Upper lobe of left lung (tissue), 4 donors: Measurements from ENCODE around the gene ELL2.

ENCODE experiments used
- POLR2A ChIP-seq, 4 donors: fragments of 450-650 bp; IDR thresholded peaks; one replicate each; pipeline ENCODE4 v1.5.1; 2016 to 2017; ENCODE audit warnings: antibody characterized with exemption in 4 of 4, mild to moderate bottlenecking in 2 of 4
- TF ChIP-seq, protein P1 (sequence below), 6 experiments: fragments of 450-650 bp in 4 of 6; fragments of 200-600 bp in 2 of 6; sonication (generic) in 2 of 6; IDR thresholded peaks; one replicate each; pipeline ENCODE4 v1.5.1; 2016 to 2019; ENCODE audit warnings: antibody characterized with exemption in 6 of 6

DNA sequence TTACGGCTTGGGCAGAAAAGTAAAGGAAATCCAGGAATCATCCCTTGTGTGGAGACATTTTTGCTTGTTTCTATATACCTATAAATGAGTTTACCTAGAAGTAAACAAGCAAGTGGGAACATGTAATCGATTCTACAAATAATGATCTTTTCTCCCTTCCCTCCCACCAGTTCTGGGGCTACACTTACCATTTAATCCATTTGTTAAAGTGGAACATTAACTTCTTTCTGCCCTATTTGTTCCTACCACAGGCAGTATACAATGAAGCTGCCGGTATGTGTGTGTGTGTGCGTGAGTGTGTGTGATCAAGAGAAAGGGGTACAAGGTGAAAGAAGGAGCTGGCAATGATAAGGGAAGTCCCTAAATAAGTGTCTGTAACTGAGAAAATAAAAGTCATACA is 26.4 kb upstream of the ELL2 start:
- TF ChIP-seq, protein P1, sequence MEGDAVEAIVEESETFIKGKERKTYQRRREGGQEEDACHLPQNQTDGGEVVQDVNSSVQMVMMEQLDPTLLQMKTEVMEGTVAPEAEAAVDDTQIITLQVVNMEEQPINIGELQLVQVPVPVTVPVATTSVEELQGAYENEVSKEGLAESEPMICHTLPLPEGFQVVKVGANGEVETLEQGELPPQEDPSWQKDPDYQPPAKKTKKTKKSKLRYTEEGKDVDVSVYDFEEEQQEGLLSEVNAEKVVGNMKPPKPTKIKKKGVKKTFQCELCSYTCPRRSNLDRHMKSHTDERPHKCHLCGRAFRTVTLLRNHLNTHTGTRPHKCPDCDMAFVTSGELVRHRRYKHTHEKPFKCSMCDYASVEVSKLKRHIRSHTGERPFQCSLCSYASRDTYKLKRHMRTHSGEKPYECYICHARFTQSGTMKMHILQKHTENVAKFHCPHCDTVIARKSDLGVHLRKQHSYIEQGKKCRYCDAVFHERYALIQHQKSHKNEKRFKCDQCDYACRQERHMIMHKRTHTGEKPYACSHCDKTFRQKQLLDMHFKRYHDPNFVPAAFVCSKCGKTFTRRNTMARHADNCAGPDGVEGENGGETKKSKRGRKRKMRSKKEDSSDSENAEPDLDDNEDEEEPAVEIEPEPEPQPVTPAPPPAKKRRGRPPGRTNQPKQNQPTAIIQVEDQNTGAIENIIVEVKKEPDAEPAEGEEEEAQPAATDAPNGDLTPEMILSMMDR (IDR thresholded peaks at IDR 0.05): no peak
- TF ChIP-seq POLR2A (IDR thresholded peaks at IDR 0.05): no peak
